ENCODE results near the gene CPN1.

CPN1 gene

DNA sequence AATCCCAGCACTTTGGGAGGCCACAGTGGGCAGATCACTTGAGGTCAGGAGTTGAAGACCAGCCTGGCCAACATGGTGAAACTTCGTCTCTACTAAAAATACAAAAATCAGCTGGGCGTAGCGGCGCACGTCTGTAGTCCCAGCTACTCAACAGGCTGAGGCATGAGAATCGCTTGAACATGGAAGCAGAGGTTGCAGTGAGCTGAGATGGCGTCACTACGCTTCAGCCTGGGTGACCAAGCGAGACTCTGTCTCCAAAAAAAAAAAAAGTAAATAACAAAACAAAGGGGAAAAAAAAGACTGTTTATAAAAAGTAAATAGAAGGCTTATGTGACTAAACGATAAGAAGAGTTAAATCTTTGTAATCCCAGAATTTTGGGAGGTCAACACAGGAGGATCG, 56.9 kb downstream of the CPN1 start:
- Histone ChIP-seq H2AFZ (ENCODE audit: low read depth, low read length) (no peak overlapping the region), H4K20me1 (ENCODE audit: insufficient read depth, low read length) (no peaks in the 10 kb centered on the region), H3K4me3 (ENCODE audit: low read length) (no peak overlapping the region), H3K27ac (ENCODE audit: low read length) (no peak overlapping the region), H3K4me2 (ENCODE audit: low read length) (no peak overlapping the region), H3K4me1 (ENCODE audit: low read length) (peaks cover 7% of the 10 kb centered on the region), H3K9me3 (ENCODE audit: insufficient read depth, low read length) (no peaks in the 10 kb centered on the region), H3K27me3 (ENCODE audit: low read depth, low read length) (no peaks in the 10 kb centered on the region), H3K36me3 (replicated peaks; ENCODE audit: low read depth, low read length) (no peaks in the 10 kb centered on the region), H3K9ac (ENCODE audit: low read length) (no peak overlapping the region), H3K79me2 (ENCODE audit: low read length) (no peaks in the 10 kb centered on the region)
- TF ChIP-seq EZH2phosphoT487 (IDR thresholded peaks at IDR 0.05; ENCODE audit: low read depth) = no peak
- no peak for TF ChIP-seq CTCF (IDR thresholded peaks at IDR 0.05; ENCODE audit: low read depth, low read length)

DNA sequence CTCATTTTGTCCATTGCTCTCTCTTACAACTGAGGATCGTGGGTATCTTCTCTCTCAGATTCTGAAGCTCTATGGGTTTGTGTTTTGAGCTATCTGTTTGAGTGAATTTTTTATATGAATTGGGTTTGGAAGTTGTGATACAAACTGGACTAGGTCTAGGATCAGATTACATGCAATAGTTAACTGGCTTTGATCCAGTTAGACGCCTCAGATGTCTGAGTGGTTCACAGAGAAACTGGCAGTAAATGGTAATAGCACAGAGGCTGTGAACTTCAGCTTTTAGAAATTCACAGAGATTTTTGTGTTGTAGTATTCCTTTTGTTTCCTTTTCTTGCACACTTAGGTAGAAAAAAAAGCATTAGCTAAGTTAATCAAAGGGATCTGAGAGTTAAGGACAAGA, 59.3 kb downstream of the CPN1 start:
- peaks cover 7% of the 10 kb centered on the region for H3K4me1 ChIP-seq (ENCODE audit: low read length)
- TF ChIP-seq EZH2phosphoT487 (IDR thresholded peaks at IDR 0.05; ENCODE audit: low read depth) (no peak), CTCF (IDR thresholded peaks at IDR 0.05; ENCODE audit: low read depth, low read length) (no peak)
- no peak overlapping the region for H3K4me3 ChIP-seq (ENCODE audit: low read length)
- H4K20me1 ChIP-seq (ENCODE audit: insufficient read depth, low read length) = no peaks in the 10 kb centered on the region
- no peak overlapping the region for H3K27ac ChIP-seq (ENCODE audit: low read length)
- H2AFZ ChIP-seq (ENCODE audit: low read depth, low read length) = no peak overlapping the region
- no peaks in the 10 kb centered on the region for H3K27me3 ChIP-seq (ENCODE audit: low read depth, low read length)
- H3K79me2 ChIP-seq (ENCODE audit: low read length) = no peaks in the 10 kb centered on the region
- H3K9ac ChIP-seq (ENCODE audit: low read length) = no peak overlapping the region
- H3K9me3 ChIP-seq (ENCODE audit: insufficient read depth, low read length) = no peaks in the 10 kb centered on the region
- H3K36me3 ChIP-seq (replicated peaks; ENCODE audit: low read depth, low read length) = no peaks in the 10 kb centered on the region
- no peak overlapping the region for H3K4me2 ChIP-seq (ENCODE audit: low read length)

- Histone ChIP-seq H4K20me1 (ENCODE audit: insufficient read depth, low read length) (no peaks in the 10 kb centered on the region), H3K79me2 (ENCODE audit: low read length) (no peaks in the 10 kb centered on the region), H3K9me3 (ENCODE audit: insufficient read depth, low read length) (no peaks in the 10 kb centered on the region), H2AFZ (ENCODE audit: low read depth, low read length) (peak overlapping the region; percentile 36; the same call in 1 of the 2 replicates), H3K27ac (ENCODE audit: low read length) (no peak overlapping the region), H3K4me1 (ENCODE audit: low read length) (peaks cover 7% of the 10 kb centered on the region), H3K27me3 (ENCODE audit: low read depth, low read length) (no peaks in the 10 kb centered on the region), H3K4me2 (ENCODE audit: low read length) (peak overlapping the region; percentile 57), H3K4me3 (ENCODE audit: low read length) (peak overlapping the region; percentile 58), H3K36me3 (replicated peaks; ENCODE audit: low read depth, low read length) (no peaks in the 10 kb centered on the region), H3K9ac (ENCODE audit: low read length) (no peak overlapping the region)
- TF ChIP-seq CTCF (IDR thresholded peaks at IDR 0.05; ENCODE audit: low read depth, low read length) (no peak), EZH2phosphoT487 (IDR thresholded peaks at IDR 0.05; ENCODE audit: low read depth) (no peak)
Observed at GRCh38 chr10:100021322-100021721, 60.3 kb downstream of the CPN1 start.

DNA sequence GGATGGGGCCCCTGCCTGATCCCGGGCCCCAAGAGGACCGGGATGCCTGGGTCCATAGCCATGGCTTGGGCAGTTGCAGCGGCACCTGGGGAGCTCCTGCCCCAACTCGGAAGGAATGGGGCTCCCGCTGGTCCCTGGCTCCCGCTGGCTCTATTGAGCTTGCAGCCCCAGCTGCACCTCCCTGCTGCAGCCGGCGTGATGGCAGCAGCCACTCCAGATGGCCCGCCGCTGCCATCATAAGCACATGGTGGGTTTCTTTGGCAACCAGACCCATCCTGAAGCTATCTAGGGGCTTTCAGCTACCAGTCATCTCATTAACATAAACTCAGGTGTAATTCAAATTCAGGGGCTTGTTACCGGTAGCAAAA, 60.8 kb downstream of the CPN1 start:
- no peaks in the 10 kb centered on the region for H3K79me2 ChIP-seq (ENCODE audit: low read length)
- H3K4me2 ChIP-seq (ENCODE audit: low read length) = peak overlapping the region; percentile 57
- H3K4me3 ChIP-seq (ENCODE audit: low read length) = peak overlapping the region; percentile 58
- no peaks in the 10 kb centered on the region for H3K9me3 ChIP-seq (ENCODE audit: insufficient read depth, low read length)
- no peak overlapping the region for H3K27ac ChIP-seq (ENCODE audit: low read length)
- no peak overlapping the region for H3K9ac ChIP-seq (ENCODE audit: low read length)
- peak overlapping the region; percentile 36; the same call in 1 of the 2 replicates for H2AFZ ChIP-seq (ENCODE audit: low read depth, low read length)
- no peaks in the 10 kb centered on the region for H4K20me1 ChIP-seq (ENCODE audit: insufficient read depth, low read length)
- H3K36me3 ChIP-seq (replicated peaks; ENCODE audit: low read depth, low read length) = no peaks in the 10 kb centered on the region
- H3K27me3 ChIP-seq (ENCODE audit: low read depth, low read length) = no peaks in the 10 kb centered on the region
- TF ChIP-seq EZH2phosphoT487 (IDR thresholded peaks at IDR 0.05; ENCODE audit: low read depth) (no peak), CTCF (IDR thresholded peaks at IDR 0.05; ENCODE audit: low read depth, low read length) (no peak)
- H3K4me1 ChIP-seq (ENCODE audit: low read length) = peaks cover 7% of the 10 kb centered on the region
